ENCODE results near the gene FCRLB. TPM values are rescaled to one million over a fixed set of nuclear protein-coding genes. Genes with fewer than 3 reads are reported as not detected.

Gene FCRLB
- total and polyA plus RNA-seq, 2 of the 13 experiments (the other 11 are each of a cell fraction or from before 2014, with no cell fraction given): 0.08 to 0.11 TPM

GRCh38 chr1:161702250-161702649 lies 19.1 kb upstream of the FCRLB start (continued):
- TF ChIP-seq CBX5 (CRISPR knock-in tag; IDR thresholded peaks at IDR 0.05; ENCODE audit: borderline replicate concordance): peak; percentile 50; the same call in 1 of the 2 replicates
- no peak for TF ChIP-seq ZFP90 (CRISPR knock-in tag; IDR thresholded peaks at IDR 0.05; ENCODE audit: borderline replicate concordance)
- TF ChIP-seq ZNF484 (CRISPR knock-in tag; IDR thresholded peaks at IDR 0.05; ENCODE audit: borderline replicate concordance, low read depth): no peak
- no peak for TF ChIP-seq ZNF432 (CRISPR knock-in tag; IDR thresholded peaks at IDR 0.05; ENCODE audit: borderline replicate concordance)
- TF ChIP-seq TEF (CRISPR knock-in tag; IDR thresholded peaks at IDR 0.05): no peak
- no peak for TF ChIP-seq ZNF17 (CRISPR knock-in tag; IDR thresholded peaks at IDR 0.05)
- TF ChIP-seq HNF4A (CRISPR knock-in tag; IDR thresholded peaks at IDR 0.05): peak; percentile 56
- peak; percentile 65; the same call in 1 of the 2 replicates for TF ChIP-seq ATF2 (CRISPR knock-in tag; IDR thresholded peaks at IDR 0.05)
- TF ChIP-seq SNAI1 (CRISPR knock-in tag; IDR thresholded peaks at IDR 0.05; ENCODE audit: borderline replicate concordance): no peak
- no peak for TF ChIP-seq HNF4G (IDR thresholded peaks at IDR 0.05; ENCODE audit: borderline replicate concordance, low read depth, low read length)
- TF ChIP-seq HNF4G (CRISPR knock-in tag; IDR thresholded peaks at IDR 0.05; ENCODE audit: borderline replicate concordance, low read depth): no peak
- no peak for TF ChIP-seq HOXA5 (CRISPR knock-in tag; IDR thresholded peaks at IDR 0.05)
- TF ChIP-seq CENPBD1 (CRISPR knock-in tag; IDR thresholded peaks at IDR 0.05; ENCODE audit: borderline replicate concordance, low read depth): no peak
- no peak for TF ChIP-seq ZNF276 (CRISPR knock-in tag; IDR thresholded peaks at IDR 0.05; ENCODE audit: low read depth)
- TF ChIP-seq ZNF350 (CRISPR knock-in tag; IDR thresholded peaks at IDR 0.05; ENCODE audit: borderline replicate concordance, low read depth): peak; percentile 53; the same call in 1 of the 2 replicates
- peak; percentile 51; the same call in 1 of the 2 replicates for TF ChIP-seq ZFX (CRISPR knock-in tag; IDR thresholded peaks at IDR 0.05; ENCODE audit: low read depth)
- TF ChIP-seq THAP7 (CRISPR knock-in tag; IDR thresholded peaks at IDR 0.05): no peak
- no peak for TF ChIP-seq RBAK (CRISPR knock-in tag; IDR thresholded peaks at IDR 0.05)
- no peak for TF ChIP-seq TERF1 (CRISPR knock-in tag; IDR thresholded peaks at IDR 0.05)
- TF ChIP-seq ZNF556 (CRISPR knock-in tag; IDR thresholded peaks at IDR 0.05; ENCODE audit: borderline replicate concordance): no peak
- TF ChIP-seq PAWR (CRISPR knock-in tag; IDR thresholded peaks at IDR 0.05; ENCODE audit: borderline replicate concordance): no peak
- TF ChIP-seq MAF1 (CRISPR knock-in tag; IDR thresholded peaks at IDR 0.05; ENCODE audit: borderline replicate concordance): no peak
- TF ChIP-seq ZNF136 (CRISPR knock-in tag; IDR thresholded peaks at IDR 0.05; ENCODE audit: low read depth): no peak
- TF ChIP-seq EED (CRISPR knock-in tag; IDR thresholded peaks at IDR 0.05): no peak

Measured in HepG2 (cell line).